NT2/D1 (cell line): ENCODE measurements around the gene HNF1B.

Source experiments
- SUZ12 ChIP-seq: IDR thresholded peaks from 2 replicates; pipeline ENCODE4 v1.6.1; 2011; ENCODE audit not compliant: insufficient read length, insufficient read depth; ENCODE audit errors: extremely low read depth
- ZNF274 ChIP-seq: IDR thresholded peaks from 2 replicates; pipeline ENCODE4 v1.6.1; 2011; ENCODE audit warnings: mild to moderate bottlenecking, low read depth, low read length

DNA sequence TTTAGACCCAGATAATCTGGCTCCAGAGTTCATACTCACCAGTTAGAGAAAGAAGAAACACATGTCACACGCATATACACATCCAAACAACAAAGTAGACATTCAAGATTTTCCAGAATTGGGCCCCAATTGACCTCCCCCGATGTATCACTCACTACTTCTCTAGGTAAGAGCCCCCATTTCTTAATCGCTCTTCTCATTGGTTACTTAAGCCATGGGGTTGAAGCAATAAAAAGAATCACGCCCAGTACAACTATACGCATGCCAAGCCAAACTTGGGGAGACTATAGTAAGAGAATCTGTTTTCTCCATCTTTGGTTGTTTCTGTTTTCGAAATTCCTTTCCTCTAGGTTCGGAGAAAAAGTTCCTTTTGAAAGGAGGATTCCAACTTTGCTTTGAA lies 102.2 kb downstream of the HNF1B start:
- TF ChIP-seq ZNF274 (no peak), SUZ12 (no peak)
